ENCODE measurements around the gene DDX10.
A peak's percentile ranks its signal among the peaks of the same experiment; 100 is the strongest.

Gene DDX10

DNA sequence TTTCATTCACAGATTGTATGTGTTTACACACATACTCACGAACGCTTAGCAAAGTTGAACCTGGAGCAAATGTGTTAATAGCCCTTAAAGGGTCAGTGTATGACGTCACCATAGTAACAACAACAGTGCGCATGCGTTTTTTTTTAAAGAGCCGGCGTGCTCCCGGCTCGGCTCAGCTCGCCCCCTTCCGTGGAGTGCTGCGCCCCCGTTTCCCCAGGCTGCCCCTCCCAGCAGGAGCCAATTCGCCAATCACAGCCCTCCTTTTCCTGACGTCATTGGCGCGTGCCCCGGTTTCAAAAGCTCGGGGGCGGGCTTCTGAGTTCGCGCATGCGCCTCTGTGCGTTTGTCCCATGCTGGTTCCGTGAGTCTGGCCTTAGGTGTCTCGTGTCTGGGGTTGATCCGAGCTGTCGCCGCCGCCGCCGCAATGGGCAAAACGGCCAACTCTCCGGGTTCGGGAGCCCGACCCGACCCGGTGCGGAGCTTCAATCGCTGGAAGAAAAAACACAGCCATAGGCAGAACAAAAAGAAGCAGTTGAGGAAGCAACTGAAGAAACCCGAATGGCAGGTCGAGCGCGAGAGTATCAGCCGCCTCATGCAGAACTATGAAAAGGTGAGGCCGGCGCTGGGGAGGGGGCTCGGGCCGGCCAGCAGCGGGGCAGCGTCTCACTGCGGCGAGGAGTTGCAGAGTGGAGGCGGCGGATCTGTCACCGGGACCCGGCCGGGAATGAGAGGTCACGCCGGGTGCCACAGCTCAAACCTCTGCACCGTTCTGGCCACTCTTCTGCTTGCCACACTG, at the start of gene DDX10:
Gene DDX10 (plus strand): TSS at position 340 of the 796 bp plus-strand sequence. CDS start 85 bp downstream, at position 425.
- H4K20me1 ChIP-seq (ENCODE audit: control insufficient read depth, insufficient read depth, low read depth, low read length) = peaks cover 7% of the 10 kb centered on the region; the same call in 1 of the 2 replicates
- H3K27me3 ChIP-seq (ENCODE audit: control insufficient read depth, low read length) = no peaks in the 10 kb centered on the region
- peak within 1 kb of the TSS; percentile 98 for H3K4me2 ChIP-seq (ENCODE audit: low read length)
- peaks cover 52% of the 10 kb centered on the region for H3K4me1 ChIP-seq (ENCODE audit: control insufficient read depth, low read length)
- H3K36me3 ChIP-seq (ENCODE audit: control insufficient read depth, low read length) = peaks cover 36% of the 10 kb centered on the region
- peaks cover 51% of the 10 kb centered on the region for H3K79me2 ChIP-seq (ENCODE audit: control insufficient read depth, low read length)
- H3K9me3 ChIP-seq (ENCODE audit: control insufficient read depth, insufficient read depth, low read length) = no peaks in the 10 kb centered on the region
- H3K27ac ChIP-seq (ENCODE audit: low read depth, low read length) = peak within 1 kb of the TSS; percentile 46
- peak within 1 kb of the TSS; percentile 92 for H3K4me3 ChIP-seq (ENCODE audit: low read length)
- no peaks in the 10 kb centered on the region for H3K9me2 ChIP-seq (replicated peaks; ENCODE audit: control insufficient read depth, low read length)
- H3F3A ChIP-seq (ENCODE audit: control insufficient read depth, insufficient read depth) = peaks cover 16% of the 10 kb centered on the region
- TF ChIP-seq, protein P1, sequence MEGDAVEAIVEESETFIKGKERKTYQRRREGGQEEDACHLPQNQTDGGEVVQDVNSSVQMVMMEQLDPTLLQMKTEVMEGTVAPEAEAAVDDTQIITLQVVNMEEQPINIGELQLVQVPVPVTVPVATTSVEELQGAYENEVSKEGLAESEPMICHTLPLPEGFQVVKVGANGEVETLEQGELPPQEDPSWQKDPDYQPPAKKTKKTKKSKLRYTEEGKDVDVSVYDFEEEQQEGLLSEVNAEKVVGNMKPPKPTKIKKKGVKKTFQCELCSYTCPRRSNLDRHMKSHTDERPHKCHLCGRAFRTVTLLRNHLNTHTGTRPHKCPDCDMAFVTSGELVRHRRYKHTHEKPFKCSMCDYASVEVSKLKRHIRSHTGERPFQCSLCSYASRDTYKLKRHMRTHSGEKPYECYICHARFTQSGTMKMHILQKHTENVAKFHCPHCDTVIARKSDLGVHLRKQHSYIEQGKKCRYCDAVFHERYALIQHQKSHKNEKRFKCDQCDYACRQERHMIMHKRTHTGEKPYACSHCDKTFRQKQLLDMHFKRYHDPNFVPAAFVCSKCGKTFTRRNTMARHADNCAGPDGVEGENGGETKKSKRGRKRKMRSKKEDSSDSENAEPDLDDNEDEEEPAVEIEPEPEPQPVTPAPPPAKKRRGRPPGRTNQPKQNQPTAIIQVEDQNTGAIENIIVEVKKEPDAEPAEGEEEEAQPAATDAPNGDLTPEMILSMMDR (IDR thresholded peaks at IDR 0.05; ENCODE audit: low read depth, low read length, poor library complexity, severe bottlenecking) = peak; percentile 19
- no peak for TF ChIP-seq EZH2phosphoT487 (IDR thresholded peaks at IDR 0.05; ENCODE audit: borderline replicate concordance, low read length)

DNA sequence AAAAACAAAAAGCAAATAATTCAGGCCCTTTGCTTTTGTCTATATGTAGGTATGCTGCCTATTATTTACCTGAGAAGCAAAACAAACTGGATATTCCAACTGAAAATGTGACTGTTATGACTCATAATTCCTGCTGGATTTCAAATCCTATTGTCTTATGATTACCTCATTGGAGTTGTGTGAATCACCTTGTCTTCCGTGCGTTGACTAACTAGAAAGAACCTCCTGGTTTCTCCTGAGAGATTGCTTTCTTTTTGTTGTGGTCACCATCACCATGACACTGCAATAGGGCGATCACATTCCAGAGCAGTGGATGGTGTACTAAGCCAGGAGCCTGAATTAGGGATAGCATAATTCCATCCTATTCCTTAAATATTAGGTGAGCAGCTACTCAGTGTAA, 48.3 kb upstream of the DDX10 start:
- Histone ChIP-seq H3K4me1 (ENCODE audit: control insufficient read depth, low read length) (no peaks in the 10 kb centered on the region), H4K20me1 (ENCODE audit: control insufficient read depth, insufficient read depth, low read depth, low read length) (no peaks in the 10 kb centered on the region), H3F3A (ENCODE audit: control insufficient read depth, insufficient read depth) (no peaks in the 10 kb centered on the region), H3K9me2 (replicated peaks; ENCODE audit: control insufficient read depth, low read length) (no peaks in the 10 kb centered on the region), H3K27me3 (ENCODE audit: control insufficient read depth, low read length) (peaks cover 12% of the 10 kb centered on the region), H3K79me2 (ENCODE audit: control insufficient read depth, low read length) (no peaks in the 10 kb centered on the region), H3K9me3 (ENCODE audit: control insufficient read depth, insufficient read depth, low read length) (no peaks in the 10 kb centered on the region), H3K36me3 (ENCODE audit: control insufficient read depth, low read length) (no peaks in the 10 kb centered on the region), H3K4me3 (ENCODE audit: low read length) (no peak overlapping the region), H3K27ac (ENCODE audit: low read depth, low read length) (no peak overlapping the region), H3K4me2 (ENCODE audit: low read length) (no peak overlapping the region)
- TF ChIP-seq EZH2phosphoT487 (IDR thresholded peaks at IDR 0.05; ENCODE audit: borderline replicate concordance, low read length) = no peak

DNA sequence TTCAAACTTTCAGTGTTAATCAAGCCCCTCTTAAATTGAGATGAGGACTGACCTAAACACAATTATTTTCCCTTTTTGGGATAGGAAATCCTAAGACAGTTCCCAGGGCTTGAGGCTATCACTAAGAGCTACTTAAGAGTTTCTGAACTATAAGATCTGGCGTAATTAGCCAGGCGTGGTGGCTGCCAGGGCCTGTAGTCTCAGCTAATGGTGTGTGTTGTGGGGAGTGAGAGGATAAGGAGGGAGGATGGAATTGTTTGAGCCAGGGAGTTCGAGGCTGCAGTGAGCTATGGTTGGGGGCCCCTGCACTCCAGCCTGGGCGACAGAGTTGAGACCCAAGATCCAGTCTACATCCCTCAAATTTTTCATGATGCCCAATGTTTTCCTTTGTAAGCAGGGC, 47.8 kb upstream of the DDX10 start:
- no peaks in the 10 kb centered on the region for H3K9me3 ChIP-seq (ENCODE audit: control insufficient read depth, insufficient read depth, low read length)
- H3K27ac ChIP-seq (ENCODE audit: low read depth, low read length) = no peak overlapping the region
- H3K79me2 ChIP-seq (ENCODE audit: control insufficient read depth, low read length) = no peaks in the 10 kb centered on the region
- no peaks in the 10 kb centered on the region for H3F3A ChIP-seq (ENCODE audit: control insufficient read depth, insufficient read depth)
- TF ChIP-seq EZH2phosphoT487 (IDR thresholded peaks at IDR 0.05; ENCODE audit: borderline replicate concordance, low read length) = no peak
- TF ChIP-seq, protein P1 (IDR thresholded peaks at IDR 0.05; ENCODE audit: low read depth, low read length, poor library complexity, severe bottlenecking) = no peak
- H3K9me2 ChIP-seq (replicated peaks; ENCODE audit: control insufficient read depth, low read length) = no peaks in the 10 kb centered on the region
- H3K4me1 ChIP-seq (ENCODE audit: control insufficient read depth, low read length) = no peaks in the 10 kb centered on the region
- no peaks in the 10 kb centered on the region for H4K20me1 ChIP-seq (ENCODE audit: control insufficient read depth, insufficient read depth, low read depth, low read length)
- H3K27me3 ChIP-seq (ENCODE audit: control insufficient read depth, low read length) = peaks cover 15% of the 10 kb centered on the region
- no peak overlapping the region for H3K4me2 ChIP-seq (ENCODE audit: low read length)
- no peaks in the 10 kb centered on the region for H3K36me3 ChIP-seq (ENCODE audit: control insufficient read depth, low read length)
- no peak overlapping the region for H3K4me3 ChIP-seq (ENCODE audit: low read length)

DNA sequence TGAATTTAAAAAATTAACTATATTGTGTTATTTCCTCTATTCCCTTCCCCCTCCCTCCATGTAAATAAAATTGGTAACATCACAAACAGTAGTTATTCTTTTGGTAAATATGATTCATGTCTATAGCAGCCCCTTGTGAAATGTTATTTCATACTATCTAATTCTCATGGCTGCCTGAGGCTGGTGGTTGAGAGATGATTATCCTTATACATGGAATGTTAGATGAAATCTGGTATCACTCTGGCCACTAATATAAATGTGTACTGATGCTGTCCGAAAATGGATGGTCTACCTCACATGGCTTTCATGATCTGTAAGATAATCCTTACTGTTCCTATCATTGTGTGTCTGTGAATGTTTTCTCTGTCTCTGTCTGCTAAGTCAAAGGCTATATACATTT, 46.3 kb upstream of the DDX10 start:
- Histone ChIP-seq H3K4me2 (ENCODE audit: low read length) (no peak overlapping the region), H3K36me3 (ENCODE audit: control insufficient read depth, low read length) (no peaks in the 10 kb centered on the region), H3K27me3 (ENCODE audit: control insufficient read depth, low read length) (peaks cover 15% of the 10 kb centered on the region), H4K20me1 (ENCODE audit: control insufficient read depth, insufficient read depth, low read depth, low read length) (no peaks in the 10 kb centered on the region), H3F3A (ENCODE audit: control insufficient read depth, insufficient read depth) (no peaks in the 10 kb centered on the region), H3K9me3 (ENCODE audit: control insufficient read depth, insufficient read depth, low read length) (no peaks in the 10 kb centered on the region), H3K4me1 (ENCODE audit: control insufficient read depth, low read length) (no peaks in the 10 kb centered on the region), H3K9me2 (replicated peaks; ENCODE audit: control insufficient read depth, low read length) (no peaks in the 10 kb centered on the region), H3K4me3 (ENCODE audit: low read length) (no peak overlapping the region), H3K79me2 (ENCODE audit: control insufficient read depth, low read length) (no peaks in the 10 kb centered on the region), H3K27ac (ENCODE audit: low read depth, low read length) (no peak overlapping the region)
- TF ChIP-seq, protein P1 (IDR thresholded peaks at IDR 0.05; ENCODE audit: low read depth, low read length, poor library complexity, severe bottlenecking) = no peak
- TF ChIP-seq EZH2phosphoT487 (IDR thresholded peaks at IDR 0.05; ENCODE audit: borderline replicate concordance, low read length) = no peak

Data from DOHH2 (cell line).